T-cell (primary cell): ENCODE results near the gene SSRP1. TPM values are rescaled to one million over a fixed set of nuclear protein-coding genes. Genes with fewer than 3 reads are reported as not detected.

Experiments
- ATAC-seq, 4 experiments: fragments of 200-7000 bp in 3 of 4; fragments of 150-1000 bp in 1 of 4; cut with Tn5 transposase; replicated peaks in 1 of 4; 1 replicate in 3 of 4; 2 replicates in 1 of 4; pipeline ENCODE4 v1.10.0; 2021; ENCODE audit warnings: moderate library complexity in 3 of 4, mild to moderate bottlenecking in 2 of 4, moderate number of reproducible peaks in 1 of 4
- CTCF ChIA-PET, 2 donors: fragments of 300-600 bp; sonication (Branson Sonifier 250); formaldehyde crosslinking; loops; one replicate each; lab custom pipeline; 2022; ENCODE audit warnings: antibody characterized with exemption in 2 of 2; lab: Charles Lee
- POLR2A ChIA-PET, 2 donors: fragments of 300-600 bp; sonication (Branson Sonifier 250); formaldehyde crosslinking; loops; one replicate each; lab custom pipeline; 2022; ENCODE audit warnings: antibody characterized with exemption in 2 of 2; lab: Charles Lee
- DNase-seq, 35 experiments: peaks; one replicate each; pipeline versions ENCODE4 v3.0.0 to v3.0.0-alpha.2; 2013 to 2023
- H3K27ac ChIP-seq: one replicate; pipeline ENCODE4 v1.5.1; 2013; ENCODE audit warnings: low read length
- H3K27me3 ChIP-seq, 2 experiments: replicated peaks in 1 of 2; 1 replicate in 1 of 2; 2 replicates in 1 of 2; pipeline versions ENCODE4 v1.6.1 to v1.7.0; 2013; ENCODE audit warnings: low read length in 1 of 2, mixed read lengths in 1 of 2; ENCODE audit not compliant: control insufficient read depth in 2 of 2, insufficient read depth in 2 of 2; ENCODE audit errors: extremely low read depth in 1 of 2
- H3K36me3 ChIP-seq, 2 donors: 1 replicate in 1 of 2; 2 replicates in 1 of 2; pipeline versions ENCODE4 v1.6.1 to v1.7.0; 2013; ENCODE audit warnings: low read length in 1 of 2; ENCODE audit not compliant: control insufficient read depth in 2 of 2, insufficient read depth in 1 of 2; ENCODE audit errors: extremely low read depth in 1 of 2
- H3K4me1 ChIP-seq, 2 experiments: 1 replicate in 1 of 2; 2 replicates in 1 of 2; pipeline versions ENCODE4 v1.6.1 to v1.7.0; 2013; ENCODE audit warnings: low read length in 2 of 2, mixed read lengths in 1 of 2; ENCODE audit not compliant: insufficient read depth in 2 of 2, control insufficient read depth in 1 of 2; ENCODE audit errors: extremely low read depth in 1 of 2
- H3K4me3 ChIP-seq, 2 donors: 1 replicate in 1 of 2; 2 replicates in 1 of 2; pipeline versions ENCODE4 v1.5.1 to v1.7.0; 2013; ENCODE audit warnings: mild to moderate bottlenecking in 2 of 2, low read length in 1 of 2, moderate library complexity in 1 of 2; ENCODE audit not compliant: control insufficient read depth in 1 of 2; ENCODE audit errors: extremely low read depth in 1 of 2
- H3K9me3 ChIP-seq: 2 replicates; pipeline ENCODE4 v1.7.0; 2013
- H3K27ac Mint-ChIP-seq, 2 donors: one replicate each; pipeline ENCODE4 v1.8.0; 2020 to 2021; ENCODE audit warnings: mild to moderate bottlenecking in 2 of 2, mixed read lengths in 2 of 2
- H3K27me3 Mint-ChIP-seq, 2 donors: one replicate each; pipeline ENCODE4 v1.8.0; 2021 to 2022; ENCODE audit warnings: mixed read lengths in 2 of 2
- H3K36me3 Mint-ChIP-seq: one replicate; pipeline ENCODE4 v1.8.0; 2021; ENCODE audit warnings: mixed read lengths
- H3K4me1 Mint-ChIP-seq, 3 donors: one replicate each; pipeline ENCODE4 v1.8.0; 2020 to 2022; ENCODE audit warnings: mixed read lengths in 3 of 3, mild to moderate bottlenecking in 1 of 3
- H3K4me3 Mint-ChIP-seq, 3 donors: one replicate each; pipeline ENCODE4 v1.8.0; 2020 to 2022; ENCODE audit warnings: mild to moderate bottlenecking in 3 of 3, mixed read lengths in 3 of 3, moderate library complexity in 3 of 3
- H3K9me3 Mint-ChIP-seq, 3 donors: one replicate each; pipeline ENCODE4 v1.8.0; 2020 to 2022; ENCODE audit warnings: mixed read lengths in 3 of 3
- WGBS: methylation state at CpG from one replicate; pipeline ENCODE4 v1.1.5; 2013; ENCODE audit warnings: missing lambda C conversion rate; ENCODE audit not compliant: insufficient coverage; 5-methylcytosine and 5-hydroxymethylcytosine counted together
- total RNA-seq, 35 experiments: library from RNA in 6 of 35; stranded (reverse) in 6 of 35; fragments of 120-200 nt in 1 of 35; gene quantifications; one replicate each; pipeline versions ENCODE4 v1.2.1 to v1.2.4 and lab custom pipeline; 2013 to 2026

Gene SSRP1
- total RNA-seq, 5 donors from 2014 or later (not counting 1 experiment from before 2014, with no cell fraction given) = 50.2 to 78.1 (median 75.7) TPM

GRCh38 chr11:57314221-57314973, 21.3 kb downstream of the SSRP1 start:
- Mint-ChIP-seq H3K27me3 (no peaks in the 10 kb centered on the region), H3K36me3 (peaks cover 10% of the 10 kb centered on the region), H3K4me1 (peaks cover 6 to 14% (median 14%) of the 10 kb centered on the region in 3 donors), H3K4me3 (no peak overlapping the region), H3K9me3 (no peaks in the 10 kb centered on the region), H3K27ac (no peak overlapping the region)
- 86% methylated on average over 10 of the region's 15 CpGs for WGBS
- Histone ChIP-seq H3K4me1 (peaks cover 0 to 24% of the 10 kb centered on the region in 2 experiments), H3K36me3 (peaks cover 3 to 4% of the 10 kb centered on the region in 2 donors), H3K27me3 (peaks cover 0 to 3% of the 10 kb centered on the region in 2 experiments), H3K27ac (no peak overlapping the region), H3K4me3 (no peak overlapping the region), H3K9me3 (no peaks in the 10 kb centered on the region)
- DNase-seq = no peak
- ATAC-seq = no peak
- POLR2A ChIA-PET = no interaction called here
- CTCF ChIA-PET = interaction anchor here in 1 of 2 donors (0.5 kb wide), 1 partner anchor 179 kb away, joined by 4 read pairs; no protein-coding TSS in a partner anchor

GRCh38 chr11:57313788-57314135, 21.9 kb downstream of the SSRP1 start:
- Mint-ChIP-seq H3K4me1 (peaks cover 6 to 14% (median 14%) of the 10 kb centered on the region in 3 donors), H3K36me3 (peaks cover 7% of the 10 kb centered on the region), H3K27me3 (no peaks in the 10 kb centered on the region), H3K4me3 (no peak overlapping the region), H3K9me3 (no peaks in the 10 kb centered on the region), H3K27ac (no peak overlapping the region)
- Histone ChIP-seq H3K36me3 (peaks cover 3 to 4% of the 10 kb centered on the region in 2 donors), H3K9me3 (no peaks in the 10 kb centered on the region), H3K27me3 (peaks cover 0 to 3% of the 10 kb centered on the region in 2 experiments), H3K4me3 (no peak overlapping the region), H3K27ac (no peak overlapping the region), H3K4me1 (peaks cover 0 to 24% of the 10 kb centered on the region in 2 experiments)
- ATAC-seq = no peak
- WGBS = 83% methylated on average over 1 of the region's 8 CpGs
- CTCF ChIA-PET = no interaction called here
- DNase-seq = no peak
- POLR2A ChIA-PET = no interaction called here

- Mint-ChIP-seq H3K27me3 (no peaks in the 10 kb centered on the region), H3K27ac (no peak overlapping the region), H3K9me3 (no peaks in the 10 kb centered on the region), H3K4me3 (no peak overlapping the region), H3K4me1 (peaks cover 6 to 14% (median 14%) of the 10 kb centered on the region in 3 donors), H3K36me3 (peaks cover 7% of the 10 kb centered on the region)
- peaks cover 0 to 24% of the 10 kb centered on the region in 2 experiments for H3K4me1 ChIP-seq
- peaks cover 0 to 3% of the 10 kb centered on the region in 2 experiments for H3K27me3 ChIP-seq
- POLR2A ChIA-PET = no interaction called here
- no peak for DNase-seq
- H3K4me3 ChIP-seq = no peak overlapping the region
- 91% methylated on average over 21 of the region's 26 CpGs for WGBS
- H3K36me3 ChIP-seq = peaks cover 3 to 4% of the 10 kb centered on the region in 2 donors
- H3K9me3 ChIP-seq = no peaks in the 10 kb centered on the region
- ATAC-seq = no peak
- CTCF ChIA-PET = no interaction called here
- no peak overlapping the region for H3K27ac ChIP-seq
Measured at GRCh38 chr11:57313071-57313787, 22.5 kb downstream of the SSRP1 start.

- ChIA-PET CTCF (interaction anchor here in 1 of 2 donors (0.5 kb wide), 1 partner anchor 144 kb away, joined by 3 read pairs; no protein-coding TSS in a partner anchor), POLR2A (interaction anchor here in 1 of 2 donors (0.7 kb wide), 1 partner anchor 11 kb away, joined by 4 read pairs; no protein-coding TSS in a partner anchor)
- Histone ChIP-seq H3K27me3 (peaks cover 0 to 3% of the 10 kb centered on the region in 2 experiments), H3K36me3 (peaks cover 3 to 4% of the 10 kb centered on the region in 2 donors), H3K4me3 (no peak overlapping the region), H3K4me1 (peaks cover 0 to 24% of the 10 kb centered on the region in 2 experiments), H3K9me3 (no peaks in the 10 kb centered on the region), H3K27ac (no peak overlapping the region)
- DNase-seq = no peak
- Mint-ChIP-seq H3K4me3 (peak overlapping the region in 1 of 3 donors; percentile 60), H3K36me3 (peaks cover 7% of the 10 kb centered on the region), H3K9me3 (no peaks in the 10 kb centered on the region), H3K27ac (no peak overlapping the region), H3K27me3 (no peaks in the 10 kb centered on the region), H3K4me1 (peaks cover 8 to 14% (median 14%) of the 10 kb centered on the region in 3 donors)
- ATAC-seq = no peak
- 93% methylated on average over 10 of the region's 10 CpGs for WGBS
Measured at GRCh38 chr11:57312511-57313021, 23.1 kb downstream of the SSRP1 start.

GRCh38 chr11:57311109-57311936, 24.4 kb downstream of the SSRP1 start:
- no peaks in the 10 kb centered on the region for H3K9me3 Mint-ChIP-seq
- peak overlapping the region; percentile 15 to 25 for H3K4me3 ChIP-seq
- ChIA-PET CTCF (interaction anchor here in 1 of 2 donors (0.6 kb wide), 1 partner anchor 38 kb away, joined by 4 read pairs; no protein-coding TSS in a partner anchor), POLR2A (no interaction called here)
- peaks cover 0 to 24% of the 10 kb centered on the region in 2 experiments for H3K4me1 ChIP-seq
- peaks cover 0 to 3% of the 10 kb centered on the region in 2 experiments for H3K27me3 ChIP-seq
- 4% methylated on average over 28 of the region's 31 CpGs for WGBS
- peak in 14 of 35 experiments; percentile 12 to 51 (median 26) for DNase-seq
- H3K9me3 ChIP-seq = no peaks in the 10 kb centered on the region
- H3K36me3 ChIP-seq = peaks cover under 1 to 4% of the 10 kb centered on the region in 2 donors
- no peaks in the 10 kb centered on the region for H3K27me3 Mint-ChIP-seq
- peak overlapping the region in 1 of 2 donors; percentile 28 for H3K27ac Mint-ChIP-seq
- H3K4me1 Mint-ChIP-seq = peaks cover 14% of the 10 kb centered on the region in 3 donors
- peaks cover 7% of the 10 kb centered on the region for H3K36me3 Mint-ChIP-seq
- ATAC-seq = peak; percentile 75 to 85 (median 80)
- H3K27ac ChIP-seq = no peak overlapping the region
- H3K4me3 Mint-ChIP-seq = peak overlapping the region; percentile 43 to 60 (median 46)
